Hepatocyte (in vitro differentiated cells): ENCODE data around the gene CDH5. TPM values are rescaled to one million over a fixed set of nuclear protein-coding genes. Genes with fewer than 3 reads are reported as not detected.

Experiments used
- DNase-seq: peaks from one replicate; pipeline ENCODE4 v3.0.0-alpha.2; 2016; ENCODE audit warnings: low spot score
- H2AFZ ChIP-seq: fragments of 200-600 bp; sonication (generic); 2 replicates; pipeline ENCODE4 v1.6.0; 2016; ENCODE audit warnings: antibody characterized with exemption, mild to moderate bottlenecking
- H3K27ac ChIP-seq: fragments of 200-600 bp; sonication (generic); 2 replicates; pipeline ENCODE4 v1.5.1; 2016; ENCODE audit warnings: mild to moderate bottlenecking
- H3K27me3 ChIP-seq: fragments of 200-600 bp; sonication (generic); 2 replicates; pipeline ENCODE4 v1.6.1; 2016
- H3K36me3 ChIP-seq: fragments of 200-600 bp; sonication (generic); replicated peaks from 2 replicates; pipeline ENCODE4 v1.5.1; 2016; ENCODE audit warnings: low read depth; ENCODE audit not compliant: insufficient read depth
- H3K4me1 ChIP-seq: fragments of 200-600 bp; sonication (generic); 2 replicates; pipeline ENCODE4 v1.5.1; 2016; ENCODE audit warnings: mild to moderate bottlenecking, moderate library complexity; ENCODE audit not compliant: insufficient read depth
- H3K4me2 ChIP-seq: fragments of 200-600 bp; sonication (generic); 2 replicates; pipeline ENCODE4 v1.6.0; 2016
- H3K4me3 ChIP-seq: fragments of 200-600 bp; sonication (generic); 2 replicates; pipeline ENCODE4 v1.5.1; 2016; ENCODE audit warnings: mild to moderate bottlenecking
- H3K79me2 ChIP-seq: fragments of 200-600 bp; sonication (generic); 2 replicates; pipeline ENCODE4 v1.6.0; 2017; ENCODE audit warnings: mild to moderate bottlenecking
- H3K9me2 ChIP-seq: fragments of 200-600 bp; sonication (generic); replicated peaks from 2 replicates; pipeline ENCODE4 v1.6.0; 2017; ENCODE audit warnings: mild to moderate bottlenecking; ENCODE audit not compliant: insufficient read depth
- H3K9me3 ChIP-seq: fragments of 200-600 bp; sonication (generic); 2 replicates; pipeline ENCODE4 v1.5.1; 2016; ENCODE audit warnings: low read depth, mild to moderate bottlenecking
- H4K20me1 ChIP-seq: fragments of 200-600 bp; sonication (generic); 2 replicates; pipeline ENCODE4 v1.6.0; 2016; ENCODE audit warnings: mild to moderate bottlenecking; ENCODE audit not compliant: insufficient read depth, poor library complexity, severe bottlenecking
- CTCF ChIP-seq: fragments of 200-600 bp; sonication (generic); IDR thresholded peaks from 2 replicates; pipeline ENCODE4 v1.5.1; 2016; ENCODE audit warnings: antibody characterized with exemption, mild to moderate bottlenecking; ENCODE audit not compliant: poor library complexity
- EZH2 ChIP-seq: fragments of 200-600 bp; sonication (generic); IDR thresholded peaks from 2 replicates; pipeline ENCODE4 v1.6.1; 2016; ENCODE audit warnings: antibody characterized with exemption, mild to moderate bottlenecking, borderline replicate concordance
- EZH2phosphoT487 ChIP-seq: fragments of 200-600 bp; sonication (generic); IDR thresholded peaks from one replicate; pipeline ENCODE4 v1.6.1; 2018; ENCODE audit warnings: antibody characterized with exemption, mild to moderate bottlenecking, low read depth, moderate library complexity; ENCODE audit not compliant: unreplicated experiment, severe bottlenecking
- WGBS: methylation state at CpG from one replicate; pipeline ENCODE4 v1.1.6; 2016; ENCODE audit warnings: low lambda C conversion rate; ENCODE audit errors: missing lambda C conversion rate; 5-methylcytosine and 5-hydroxymethylcytosine counted together
- polyA plus RNA-seq: library from polyadenylated mRNA; unstranded; fragments of >200 nt; fragmentation: Nextera tagmentation; extraction: Ambion mirVana; gene quantifications from 2 replicates; pipeline ENCODE4 v1.2.1, GENCODE V29; 2016
- total RNA-seq: library from RNA; depleted of rRNA; stranded (reverse); fragments of >200 nt; gene quantifications from 2 replicates; pipeline ENCODE4 v1.2.3, GENCODE V29; 2014

The CDH5 gene
- total and polyA plus RNA-seq, 2 experiments from 2014 or later, result 0.88 to 2.2 TPM

GRCh38 chr16:66431760-66432159, 65.3 kb downstream of the CDH5 start:
- no peak overlapping the region for H3K4me3 ChIP-seq
- TF ChIP-seq EZH2 (no peak), EZH2phosphoT487 (no peak), CTCF (no peak)
- H4K20me1 ChIP-seq, result no peaks in the 10 kb centered on the region
- H3K27ac ChIP-seq, result no peak overlapping the region
- H3K79me2 ChIP-seq, result no peaks in the 10 kb centered on the region
- no peaks in the 10 kb centered on the region for H3K9me3 ChIP-seq
- no peak overlapping the region for H3K4me2 ChIP-seq
- H3K36me3 ChIP-seq, result no peaks in the 10 kb centered on the region
- 87% methylated on average over 8 of the region's 8 CpGs for WGBS
- no peak overlapping the region for H2AFZ ChIP-seq
- no peak for DNase-seq
- no peaks in the 10 kb centered on the region for H3K9me2 ChIP-seq
- H3K4me1 ChIP-seq, result no peaks in the 10 kb centered on the region
- H3K27me3 ChIP-seq, result peaks cover 47% of the 10 kb centered on the region

GRCh38 chr16:66432429-66432828, 65.9 kb downstream of the CDH5 start:
- Histone ChIP-seq H4K20me1 (no peaks in the 10 kb centered on the region), H3K27me3 (peaks cover 47% of the 10 kb centered on the region), H3K27ac (no peak overlapping the region), H3K9me3 (no peaks in the 10 kb centered on the region), H3K9me2 (no peaks in the 10 kb centered on the region), H3K4me1 (no peaks in the 10 kb centered on the region), H3K4me2 (no peak overlapping the region), H3K4me3 (no peak overlapping the region), H2AFZ (no peak overlapping the region), H3K79me2 (no peaks in the 10 kb centered on the region), H3K36me3 (no peaks in the 10 kb centered on the region)
- no peak for TF ChIP-seq EZH2
- no peak for TF ChIP-seq EZH2phosphoT487
- no peak for TF ChIP-seq CTCF
- 85% methylated on average over 5 of the region's 5 CpGs for WGBS
- no peak for DNase-seq

- peaks cover 23% of the 10 kb centered on the region for H3K27me3 ChIP-seq
- WGBS, result 85% methylated on average over 9 of the region's 9 CpGs
- no peaks in the 10 kb centered on the region for H4K20me1 ChIP-seq
- no peak overlapping the region for H3K4me2 ChIP-seq
- H3K79me2 ChIP-seq, result no peaks in the 10 kb centered on the region
- no peak for DNase-seq
- no peaks in the 10 kb centered on the region for H3K36me3 ChIP-seq
- no peaks in the 10 kb centered on the region for H3K4me1 ChIP-seq
- TF ChIP-seq EZH2, result no peak
- TF ChIP-seq EZH2phosphoT487, result no peak
- TF ChIP-seq CTCF, result no peak
- no peaks in the 10 kb centered on the region for H3K9me2 ChIP-seq
- no peaks in the 10 kb centered on the region for H3K9me3 ChIP-seq
- H2AFZ ChIP-seq, result no peak overlapping the region
- H3K27ac ChIP-seq, result no peak overlapping the region
- no peak overlapping the region for H3K4me3 ChIP-seq
These were observed 68.3 kb downstream of the CDH5 start for GRCh38 chr16:66434619-66435430.
